Measurements from ENCODE around the gene NKRF. TPM values are rescaled to one million over a fixed set of nuclear protein-coding genes. Genes with fewer than 3 reads are reported as not detected.

The NKRF gene
- total and polyA plus RNA-seq, 7 donors = 2.4 to 6.1 (median 4.9) TPM

DNA sequence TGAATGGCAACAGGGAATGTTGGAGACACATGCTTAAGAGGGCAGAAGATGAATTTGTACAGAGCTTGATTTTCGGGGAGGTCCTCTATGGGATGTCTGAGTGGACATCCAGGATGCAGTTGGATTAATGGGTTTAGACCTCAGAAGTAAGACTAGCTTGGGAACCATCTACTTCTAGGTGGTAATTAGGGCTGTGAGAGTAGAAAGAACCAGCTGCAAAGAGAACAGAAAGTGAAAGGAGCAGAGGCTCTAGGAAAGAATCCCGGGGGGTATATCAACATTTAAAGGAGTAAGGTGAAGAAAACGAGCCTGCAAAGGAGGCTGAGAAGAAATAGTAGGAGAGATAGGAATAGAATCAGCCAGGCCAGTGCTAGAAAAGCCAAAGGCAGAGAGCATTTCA lies 29.0 kb upstream of the NKRF start:
- intact Hi-C loops (cut with DNase I) = no loop called here
- Histone ChIP-seq H3K36me3 (peaks cover 0 to 30% (median 0%) of the 10 kb centered on the region in 4 donors), H3K4me3 (no peak overlapping the region), H3K27me3 (no peaks in the 10 kb centered on the region), H3K4me1 (no peaks in the 10 kb centered on the region), H3K27ac (no peak overlapping the region), H3K9me3 (no peaks in the 10 kb centered on the region)
- TF ChIP-seq EP300 (IDR thresholded peaks at IDR 0.05) = no peak
- TF ChIP-seq, protein P1, sequence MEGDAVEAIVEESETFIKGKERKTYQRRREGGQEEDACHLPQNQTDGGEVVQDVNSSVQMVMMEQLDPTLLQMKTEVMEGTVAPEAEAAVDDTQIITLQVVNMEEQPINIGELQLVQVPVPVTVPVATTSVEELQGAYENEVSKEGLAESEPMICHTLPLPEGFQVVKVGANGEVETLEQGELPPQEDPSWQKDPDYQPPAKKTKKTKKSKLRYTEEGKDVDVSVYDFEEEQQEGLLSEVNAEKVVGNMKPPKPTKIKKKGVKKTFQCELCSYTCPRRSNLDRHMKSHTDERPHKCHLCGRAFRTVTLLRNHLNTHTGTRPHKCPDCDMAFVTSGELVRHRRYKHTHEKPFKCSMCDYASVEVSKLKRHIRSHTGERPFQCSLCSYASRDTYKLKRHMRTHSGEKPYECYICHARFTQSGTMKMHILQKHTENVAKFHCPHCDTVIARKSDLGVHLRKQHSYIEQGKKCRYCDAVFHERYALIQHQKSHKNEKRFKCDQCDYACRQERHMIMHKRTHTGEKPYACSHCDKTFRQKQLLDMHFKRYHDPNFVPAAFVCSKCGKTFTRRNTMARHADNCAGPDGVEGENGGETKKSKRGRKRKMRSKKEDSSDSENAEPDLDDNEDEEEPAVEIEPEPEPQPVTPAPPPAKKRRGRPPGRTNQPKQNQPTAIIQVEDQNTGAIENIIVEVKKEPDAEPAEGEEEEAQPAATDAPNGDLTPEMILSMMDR (IDR thresholded peaks at IDR 0.05) = no peak
- DNase-seq = no peak
- 53 to 58% methylated on average over 3 of the region's 3 CpGs for WGBS, 2 donors

DNA sequence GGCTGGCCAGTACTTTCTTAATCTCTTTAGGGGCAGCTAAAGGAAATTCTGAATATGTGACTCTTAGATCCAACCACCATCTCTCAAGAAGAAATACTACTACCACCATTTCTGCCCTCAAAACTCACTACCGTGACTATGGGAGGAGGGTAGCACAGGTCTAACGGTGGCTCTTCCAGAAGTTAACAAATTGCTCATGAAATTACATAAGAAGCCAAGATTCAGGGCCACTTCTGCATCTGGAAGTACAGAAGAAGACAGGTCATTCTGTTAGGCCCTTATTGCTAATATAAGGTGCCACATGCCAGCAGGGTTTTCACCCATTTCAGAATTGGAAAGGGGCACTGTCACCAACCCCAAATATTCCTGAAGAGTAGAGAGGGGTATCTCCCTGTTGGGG lies 19.6 kb upstream of the NKRF start:
- H3K27me3 ChIP-seq = no peaks in the 10 kb centered on the region
- no peak for DNase-seq
- no peak overlapping the region for H3K27ac ChIP-seq
- 88% methylated on average over 2 of the region's 2 CpGs for WGBS, 2 donors
- TF ChIP-seq POLR2AphosphoS5 (IDR thresholded peaks at IDR 0.05) (no peak), POLR2A (IDR thresholded peaks at IDR 0.05) (no peak), EP300 (IDR thresholded peaks at IDR 0.05) (no peak)
- TF ChIP-seq, protein P1 (IDR thresholded peaks at IDR 0.05) = no peak
- intact Hi-C loops (cut with DNase I) = no loop called here
- H3K36me3 ChIP-seq = peaks cover 0 to 28% (median 0%) of the 10 kb centered on the region in 4 donors
- H3K4me1 ChIP-seq = peaks cover 0 to 7% (median 0%) of the 10 kb centered on the region in 4 donors
- no peak overlapping the region for H3K4me3 ChIP-seq
- no peaks in the 10 kb centered on the region for H3K9me3 ChIP-seq

DNA sequence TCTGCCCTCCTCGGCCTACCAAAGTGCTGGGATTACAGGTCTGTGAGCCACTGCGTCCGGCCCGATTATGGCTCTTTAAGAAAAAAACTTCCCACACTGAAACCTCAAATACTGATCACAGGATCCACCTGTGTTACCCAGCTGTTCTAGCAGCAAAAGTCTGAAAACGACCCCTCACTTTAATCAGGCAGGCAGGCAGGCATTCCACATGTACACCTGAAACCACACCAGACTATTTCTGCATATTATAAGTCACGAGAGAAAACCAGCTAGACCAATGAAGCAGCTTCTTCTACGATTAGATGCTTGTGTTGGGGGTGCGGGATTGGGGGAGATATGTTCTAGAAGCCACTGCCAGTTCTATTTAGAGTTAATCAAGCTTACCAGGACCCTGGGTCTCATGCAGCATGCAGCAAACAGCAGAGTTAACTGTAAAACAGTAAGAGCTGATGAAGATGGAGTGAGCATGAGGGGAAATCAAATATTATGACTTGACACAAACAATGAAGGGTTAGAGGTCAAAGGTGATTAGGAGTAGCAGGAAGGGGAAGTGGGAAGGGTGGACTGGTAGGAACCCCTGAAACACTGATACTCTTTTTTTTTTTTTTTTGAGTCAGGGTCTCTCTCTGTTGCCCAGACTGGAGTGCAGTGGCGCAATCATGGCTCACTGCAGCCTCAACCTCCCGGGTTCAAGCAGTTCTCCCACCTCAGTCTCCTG lies 18.9 kb upstream of the NKRF start:
- intact Hi-C loops (cut with DNase I) = no loop called here
- TF ChIP-seq, protein P1 (IDR thresholded peaks at IDR 0.05) = no peak
- TF ChIP-seq EP300 (IDR thresholded peaks at IDR 0.05) = no peak
- no peak for TF ChIP-seq POLR2A (IDR thresholded peaks at IDR 0.05)
- TF ChIP-seq POLR2AphosphoS5 (IDR thresholded peaks at IDR 0.05) = no peak
- 83 to 92% methylated on average over 10 of the region's 10 CpGs for WGBS, 2 donors

DNA sequence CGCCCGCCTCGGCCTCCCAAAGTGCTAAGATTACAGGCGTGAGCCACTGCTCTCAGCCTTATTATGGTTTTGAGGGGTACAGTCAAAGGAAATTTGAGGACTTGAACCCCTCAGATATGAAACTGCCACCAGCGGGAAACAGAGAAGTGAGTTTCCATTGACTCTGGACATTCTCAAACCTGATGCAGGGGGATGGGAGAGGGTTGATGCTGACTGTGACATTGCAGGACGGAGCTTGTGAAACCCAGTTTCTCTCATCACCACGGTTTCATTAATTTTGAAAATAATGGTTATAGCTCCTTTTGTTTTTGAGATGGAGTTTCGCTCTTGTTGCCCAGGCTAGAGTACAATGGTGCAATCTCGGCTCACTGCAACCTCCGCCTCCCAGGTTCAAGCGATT lies 18.2 kb upstream of the NKRF start:
- TF ChIP-seq EP300 (IDR thresholded peaks at IDR 0.05) (no peak), POLR2A (IDR thresholded peaks at IDR 0.05) (no peak), POLR2AphosphoS5 (IDR thresholded peaks at IDR 0.05) (no peak)
- TF ChIP-seq, protein P1 (IDR thresholded peaks at IDR 0.05) = no peak

More for the DNA sequence above, 18.9 kb upstream of the NKRF start:
- H3K4me1 ChIP-seq = peaks cover 0 to 7% (median 0%) of the 10 kb centered on the region in 4 donors
- no peak overlapping the region for H3K27ac ChIP-seq
- no peaks in the 10 kb centered on the region for H3K27me3 ChIP-seq
- no peak overlapping the region for H3K4me3 ChIP-seq
- H3K36me3 ChIP-seq = peaks cover 0 to 23% (median 0%) of the 10 kb centered on the region in 4 donors
- no peaks in the 10 kb centered on the region for H3K9me3 ChIP-seq
- no peak for DNase-seq

More for the DNA sequence above, 18.2 kb upstream of the NKRF start:
- WGBS, 2 donors = 96 to 97% methylated on average over 11 of the region's 11 CpGs
- peaks cover 0 to 7% (median 0%) of the 10 kb centered on the region in 4 donors for H3K4me1 ChIP-seq
- H3K36me3 ChIP-seq = peaks cover 0 to 17% (median 0%) of the 10 kb centered on the region in 4 donors
- no peaks in the 10 kb centered on the region for H3K9me3 ChIP-seq
- intact Hi-C loops (cut with DNase I) = no loop called here
- H3K27ac ChIP-seq = no peak overlapping the region
- no peak overlapping the region for H3K4me3 ChIP-seq
- no peak for DNase-seq
- H3K27me3 ChIP-seq = no peaks in the 10 kb centered on the region
